Stimulated activated CD8-positive, alpha-beta memory T cell treated with anti-CD3 and anti-CD28 coated beads, Interleukin-4, amount 100 ng/mL, for 48 hours (primary cell): Measurements from ENCODE around the gene GNAT2.

ENCODE experiments used
- DNase-seq: peaks from one replicate; pipeline ENCODE4 v3.0.0-alpha.2; 2020

Gene GNAT2

DNA sequence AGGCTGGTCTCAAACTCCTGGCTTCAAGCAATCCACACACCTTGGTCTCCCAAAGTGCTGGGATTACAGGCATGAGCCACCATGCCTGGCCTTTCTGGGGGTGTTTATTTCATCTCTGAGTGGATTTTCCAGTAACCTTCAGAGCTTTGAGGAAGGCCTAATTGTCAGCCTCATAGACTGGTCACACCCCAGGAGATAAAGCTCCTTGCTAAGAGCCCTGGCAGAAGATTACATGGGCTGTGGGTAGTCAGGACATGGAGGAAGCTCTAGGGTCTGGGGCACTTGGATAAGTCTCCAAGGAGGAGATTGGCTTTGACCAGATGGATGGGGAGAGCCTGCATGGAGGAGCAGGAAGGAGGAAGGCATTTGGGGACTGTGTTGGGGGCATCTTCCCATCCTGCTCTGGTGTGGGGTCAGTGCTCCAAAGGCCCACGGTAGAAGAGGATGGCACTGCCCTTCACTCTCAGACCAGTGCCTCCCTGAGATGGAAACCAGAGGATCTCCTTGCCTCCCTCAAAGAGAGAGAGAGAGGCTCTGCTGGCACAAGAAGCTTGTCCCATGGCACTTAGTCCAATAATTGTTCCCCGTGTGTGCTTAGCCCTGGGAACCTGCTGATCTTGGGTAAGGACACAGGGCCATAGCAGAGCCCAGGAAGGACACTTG lies 21.8 kb upstream of the GNAT2 start:
- DNase-seq: no peak

DNA sequence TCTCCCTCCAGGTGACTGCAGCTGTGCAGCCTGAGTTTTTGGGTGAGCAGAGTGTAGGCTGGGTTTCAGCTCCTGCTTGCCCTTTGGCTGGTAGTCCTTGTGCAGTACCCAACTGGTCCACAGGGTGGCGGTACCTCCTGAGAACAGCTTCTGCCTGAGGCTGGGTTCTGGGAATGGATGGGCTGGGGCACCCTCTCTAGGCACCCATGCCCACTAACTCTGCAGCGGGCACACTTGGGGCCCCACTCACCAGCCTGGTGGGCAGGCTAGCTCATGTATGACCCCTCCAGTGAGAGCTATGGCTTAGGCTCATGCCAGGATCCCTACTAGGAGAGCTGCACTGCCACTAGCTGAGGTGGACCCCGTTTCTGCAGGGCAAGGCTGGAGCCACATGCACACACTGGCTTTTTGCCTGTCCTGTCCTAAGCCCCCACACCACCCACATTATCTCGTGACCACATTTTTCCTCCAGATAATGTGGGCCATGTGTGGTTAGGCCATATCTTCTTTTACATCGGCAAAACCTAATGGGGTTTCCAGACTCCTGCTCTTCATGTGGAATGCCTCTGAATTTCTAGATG lies 21.0 kb upstream of the GNAT2 start:
- DNase-seq: peak; percentile 100

DNA sequence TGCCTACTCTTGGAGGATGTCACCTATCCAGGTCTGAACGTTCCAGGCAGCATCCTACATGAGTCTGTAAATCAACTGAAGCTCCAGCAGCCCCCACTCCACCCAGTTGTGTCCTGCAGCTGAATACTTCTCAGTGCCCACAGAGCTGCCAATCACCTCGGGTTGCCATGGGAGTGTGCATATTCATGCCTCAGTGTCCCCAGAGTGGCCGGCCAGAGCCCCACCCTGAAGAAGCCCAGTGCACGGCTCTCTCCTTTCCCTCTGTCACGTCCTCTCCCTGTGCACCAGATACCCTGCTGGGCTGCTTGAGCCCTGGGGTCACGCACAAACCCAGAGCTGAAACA lies 20.4 kb upstream of the GNAT2 start:
- DNase-seq: no peak

DNA sequence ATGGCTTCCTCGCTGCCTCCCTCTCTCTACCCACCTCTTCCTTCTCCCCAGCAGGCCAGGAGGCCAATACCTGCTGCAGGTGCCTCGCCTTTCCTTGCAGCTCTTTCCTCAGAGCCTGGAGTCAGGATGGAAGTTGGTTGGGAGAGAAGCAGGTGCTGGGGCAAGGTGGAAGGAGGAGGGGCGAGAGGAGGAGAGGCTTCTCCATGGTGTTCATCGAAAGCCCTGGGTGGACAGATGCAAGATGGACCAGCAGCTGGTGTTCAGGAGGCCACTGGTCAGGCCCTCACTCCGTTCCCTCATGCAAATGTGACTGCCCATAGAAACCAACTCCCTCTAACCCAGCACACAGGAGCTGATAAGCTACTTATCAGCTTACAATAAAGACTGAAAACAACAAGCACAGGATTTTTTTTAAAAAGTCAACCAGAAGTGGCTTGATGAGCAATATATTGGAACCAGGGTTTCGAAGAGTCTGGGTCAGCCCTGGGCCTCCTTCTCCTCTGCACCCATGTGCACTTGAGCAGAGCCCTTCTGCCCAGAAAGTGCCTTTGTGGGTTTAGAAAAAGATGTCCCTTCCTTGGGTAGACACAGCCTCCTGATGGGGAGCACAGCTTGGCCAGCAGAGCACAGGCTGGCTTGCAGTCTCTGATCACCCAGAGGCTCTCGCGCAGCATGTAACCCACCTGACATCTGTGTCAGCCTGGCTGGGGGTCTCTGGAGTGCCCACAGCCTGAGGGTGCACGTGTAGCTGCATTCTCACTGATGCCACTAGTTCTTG lies 19.8 kb upstream of the GNAT2 start:
- DNase-seq: no peak

DNA sequence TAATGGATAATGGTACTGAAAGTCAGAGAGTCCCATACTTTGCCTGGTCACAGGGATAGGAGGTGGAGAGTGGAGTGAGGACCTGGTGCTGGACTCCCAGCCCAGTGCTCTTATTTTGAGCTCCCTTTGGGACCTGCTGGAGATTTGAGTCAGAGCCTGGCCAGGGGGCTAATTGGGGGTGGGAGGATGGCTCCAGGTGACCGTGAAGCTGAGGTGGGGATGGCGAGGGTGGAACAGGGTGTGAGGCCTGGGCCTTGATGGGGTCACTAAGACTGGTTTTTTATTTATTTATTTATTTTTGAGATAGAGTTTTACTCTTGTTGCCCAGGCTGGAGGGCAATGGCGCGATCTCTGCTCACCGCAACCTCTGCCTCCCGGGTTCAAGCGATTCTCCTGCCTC lies 18.0 kb upstream of the GNAT2 start:
- DNase-seq: no peak

DNA sequence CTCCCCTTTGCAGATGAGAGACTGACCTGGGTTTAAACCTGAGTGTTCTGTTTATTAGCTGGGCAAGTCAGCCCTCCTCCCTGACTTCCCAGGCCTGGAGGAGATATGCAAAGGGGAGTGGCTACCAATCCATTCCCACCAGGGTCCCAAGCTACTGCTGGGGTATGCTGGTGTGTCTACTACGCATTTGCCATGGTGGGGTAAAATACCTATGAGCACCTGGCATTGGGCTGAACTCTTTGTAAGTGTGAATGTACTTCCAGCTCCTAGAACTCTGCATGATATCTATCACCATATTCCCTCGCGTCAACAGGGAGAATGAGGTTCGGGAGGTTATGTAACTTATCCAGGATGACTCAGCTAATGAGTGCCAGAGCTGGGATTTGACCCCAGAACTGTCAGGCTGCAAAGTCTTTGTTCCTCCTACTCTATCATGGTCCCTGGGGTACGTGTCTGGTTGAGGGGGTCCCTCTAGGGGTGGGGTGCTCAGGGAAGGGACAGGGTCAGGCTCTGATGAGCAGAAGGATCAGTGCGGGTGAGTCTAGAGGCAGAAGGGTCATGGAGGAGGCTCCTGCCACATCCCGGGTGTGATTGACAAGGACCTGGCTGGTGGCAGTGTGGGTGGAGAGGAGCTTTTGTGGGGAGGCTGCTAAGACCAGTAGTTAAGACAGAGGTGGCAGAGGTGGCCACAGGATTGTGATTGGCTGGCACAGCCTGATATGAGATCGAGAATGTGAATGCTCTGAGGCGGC lies 17.0 kb upstream of the GNAT2 start:
- peak; percentile 17 for DNase-seq

DNA sequence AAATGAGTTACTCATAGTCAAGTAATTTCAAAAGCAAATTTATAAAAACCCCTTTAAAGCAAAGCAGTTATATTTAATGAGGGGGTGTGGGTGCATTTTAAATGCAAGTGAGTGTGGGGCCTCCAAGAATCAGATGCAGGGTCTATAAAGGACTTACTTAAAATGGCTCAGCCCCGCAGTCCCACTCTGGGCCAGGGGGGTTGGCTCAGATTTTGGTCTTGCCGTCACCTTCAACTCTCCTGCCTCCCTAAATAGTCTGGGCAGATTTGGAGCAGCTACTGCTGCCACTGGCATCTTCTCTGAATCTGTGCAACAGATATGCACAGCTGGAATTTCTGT lies 16.4 kb upstream of the GNAT2 start:
- peak; percentile 16 for DNase-seq

DNA sequence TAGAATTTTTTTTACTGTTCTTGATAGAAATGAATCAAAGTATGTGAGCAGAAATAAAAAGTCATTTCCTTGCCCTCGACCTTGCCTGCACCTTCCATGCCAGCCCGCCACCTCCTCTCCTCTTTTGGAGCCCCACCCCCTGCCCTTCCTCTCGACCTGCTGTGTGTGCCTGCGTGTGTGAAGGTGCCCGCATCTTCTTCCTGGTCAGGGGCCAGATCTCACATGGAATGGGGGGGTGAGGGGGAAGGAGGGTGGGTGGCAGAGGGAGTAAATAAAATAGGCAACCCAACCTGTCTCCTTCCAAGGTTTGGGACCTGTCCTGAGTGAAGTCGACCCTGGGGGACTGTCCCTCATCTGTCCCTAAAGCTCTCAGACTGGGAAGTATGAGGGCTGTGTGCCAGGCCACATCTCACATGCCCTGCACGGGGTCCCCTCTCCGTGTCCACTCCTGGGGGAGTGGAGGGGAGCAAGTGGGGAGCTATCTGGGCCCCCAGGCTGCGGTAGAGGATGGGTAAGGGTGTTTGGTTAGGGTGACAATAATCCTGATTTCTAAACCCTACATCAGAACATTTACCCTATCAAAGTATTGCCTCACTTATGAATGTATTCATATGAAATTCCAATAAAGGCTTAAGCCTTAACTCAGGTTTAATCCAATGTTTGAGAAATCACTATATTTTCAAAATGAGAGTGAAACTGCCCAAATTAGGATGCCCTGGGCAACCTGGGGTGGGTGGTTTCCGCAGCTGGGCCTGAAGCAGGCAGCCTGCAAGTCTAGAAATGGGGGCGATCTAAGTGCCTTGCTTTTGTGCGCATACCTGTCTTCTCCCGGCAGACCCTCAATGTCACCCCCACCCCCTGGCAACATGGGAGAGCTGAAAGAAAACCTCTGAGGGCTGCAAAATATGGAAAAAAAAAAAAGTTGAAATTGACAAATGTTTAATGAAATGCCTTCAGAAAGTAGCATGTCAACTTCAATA lies 15.6 kb upstream of the GNAT2 start:
- DNase-seq: peak; percentile 30

DNA sequence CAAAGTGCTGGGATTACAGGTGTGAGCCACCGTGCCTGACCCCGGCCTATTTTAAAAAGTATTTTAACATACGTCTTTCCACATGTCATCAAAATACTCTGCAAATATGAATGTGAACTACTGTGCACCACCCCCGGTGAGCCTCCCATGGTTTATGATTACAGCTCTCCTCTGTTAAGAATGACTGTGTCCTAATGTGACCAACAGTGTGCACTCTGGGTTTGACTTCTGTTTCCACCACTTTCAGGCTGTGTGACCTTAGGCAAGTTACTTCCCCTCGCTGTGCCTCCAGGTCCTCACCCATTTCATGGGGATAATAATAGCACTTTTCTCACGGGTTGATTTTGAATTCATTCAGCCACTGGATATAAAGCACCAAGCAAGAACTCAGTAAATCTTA lies 14.9 kb upstream of the GNAT2 start:
- peak; percentile 23 for DNase-seq

DNA sequence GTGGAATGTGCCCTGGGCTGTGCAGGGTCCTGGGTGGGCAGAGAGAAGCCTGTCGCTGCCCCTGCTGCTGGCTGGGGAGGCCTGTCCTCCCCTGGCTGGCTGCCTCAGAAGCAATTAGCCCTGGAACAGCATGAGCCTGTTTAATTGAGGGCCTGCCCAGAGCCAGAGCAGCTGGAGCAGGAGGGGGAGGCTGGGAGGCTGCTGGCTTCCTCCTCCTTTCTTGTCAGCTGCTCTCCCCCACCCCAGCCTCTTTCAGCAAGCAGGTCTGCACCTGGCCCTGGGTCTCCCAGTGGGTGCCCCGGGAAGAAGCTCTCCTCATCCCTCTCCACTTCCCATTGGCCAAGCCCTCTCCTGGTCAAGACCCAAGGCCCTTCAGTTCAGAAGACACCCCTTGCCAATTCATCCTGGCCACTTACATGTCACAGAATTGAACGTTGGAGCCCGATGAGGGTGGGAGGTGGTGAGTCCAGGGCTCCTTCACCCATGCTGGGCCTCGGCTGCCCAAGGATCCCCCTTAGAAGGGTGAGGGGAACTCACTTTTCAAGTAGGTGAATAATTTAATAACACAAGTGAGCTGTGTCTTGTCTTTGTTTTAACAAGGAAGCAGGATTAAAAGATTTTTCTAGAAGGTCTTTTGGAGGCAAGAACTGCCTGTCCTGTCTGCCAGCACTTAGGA lies 13.4 kb upstream of the GNAT2 start:
- peak; percentile 17 for DNase-seq

DNA sequence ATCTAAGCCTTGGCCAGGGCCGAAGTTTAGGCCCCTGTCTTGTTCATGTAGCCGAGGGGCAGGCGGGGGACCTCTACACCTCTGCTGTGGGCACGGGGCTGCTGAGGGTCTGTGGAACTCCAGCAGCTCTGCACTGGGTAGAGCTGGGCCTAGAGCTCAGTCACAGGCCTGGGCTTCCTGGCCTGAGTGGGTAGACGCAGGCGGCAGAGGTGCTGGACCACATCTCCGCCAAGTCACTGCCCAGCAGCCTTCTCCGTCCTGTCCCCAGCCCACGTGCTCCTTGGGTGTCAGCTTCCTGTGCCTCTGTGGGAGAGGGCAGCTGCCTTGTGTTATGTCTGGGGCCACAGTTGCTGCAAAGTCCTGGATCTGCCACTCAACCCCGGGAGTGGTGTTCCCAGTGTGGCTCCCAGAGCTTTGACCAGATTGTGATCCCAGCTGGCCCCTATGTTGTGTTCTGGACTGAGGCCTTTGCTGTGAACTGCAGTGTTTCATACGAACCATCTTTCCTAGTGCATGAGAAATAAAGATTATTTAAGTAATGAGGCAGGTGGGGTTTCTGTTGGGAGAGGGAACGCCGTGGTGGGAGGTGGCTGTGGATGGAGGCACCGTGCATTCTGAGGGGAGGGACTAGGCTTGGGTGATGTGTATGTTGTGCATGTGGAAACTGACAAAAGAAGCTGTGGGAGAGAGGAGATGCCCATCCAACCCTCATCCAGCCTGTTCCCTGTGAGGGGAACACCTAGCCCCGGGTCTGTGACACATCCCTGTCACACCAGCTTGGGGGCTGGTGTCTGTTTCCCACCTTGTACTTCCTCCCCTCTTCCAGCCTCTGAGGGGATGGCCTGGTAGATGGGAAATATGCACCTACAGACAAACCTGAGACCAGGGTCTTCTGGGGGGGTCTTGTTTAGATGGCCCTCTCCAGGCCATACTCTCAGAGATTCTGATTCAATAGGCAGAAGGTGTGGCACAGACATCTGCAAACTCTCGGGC lies 12.4 kb upstream of the GNAT2 start:
- DNase-seq: peak; percentile 17

DNA sequence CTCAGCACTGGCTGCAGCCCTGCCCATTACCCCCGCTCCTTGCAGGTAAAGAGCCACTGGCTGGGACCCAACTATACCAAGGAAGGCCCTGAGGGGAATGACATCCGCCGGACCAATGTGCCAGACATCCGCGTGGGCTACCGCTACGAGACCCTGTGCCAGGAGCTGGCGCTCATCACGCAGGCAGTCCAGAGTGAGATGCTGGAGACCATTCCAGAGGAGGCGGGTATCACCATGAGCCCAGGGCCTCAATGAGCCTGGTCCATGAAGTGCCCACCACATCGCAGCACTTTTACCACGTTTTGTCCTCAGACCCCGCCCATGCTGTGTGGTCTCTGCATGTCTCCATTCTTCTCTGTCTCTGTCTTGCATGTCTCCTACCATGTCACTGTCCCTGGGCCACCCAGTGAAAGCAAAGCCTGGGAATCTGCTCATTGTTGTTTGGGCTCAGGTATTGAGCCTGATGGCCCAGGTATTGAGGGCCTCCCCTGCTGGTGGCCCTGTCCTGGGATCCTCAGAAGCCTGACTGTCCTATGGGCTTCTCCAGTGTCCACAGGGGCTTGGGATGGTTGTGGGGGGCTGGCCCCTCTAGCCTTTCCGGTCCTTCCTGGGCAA lies 11.6 kb upstream of the GNAT2 start:
- DNase-seq: peak; percentile 20

DNA sequence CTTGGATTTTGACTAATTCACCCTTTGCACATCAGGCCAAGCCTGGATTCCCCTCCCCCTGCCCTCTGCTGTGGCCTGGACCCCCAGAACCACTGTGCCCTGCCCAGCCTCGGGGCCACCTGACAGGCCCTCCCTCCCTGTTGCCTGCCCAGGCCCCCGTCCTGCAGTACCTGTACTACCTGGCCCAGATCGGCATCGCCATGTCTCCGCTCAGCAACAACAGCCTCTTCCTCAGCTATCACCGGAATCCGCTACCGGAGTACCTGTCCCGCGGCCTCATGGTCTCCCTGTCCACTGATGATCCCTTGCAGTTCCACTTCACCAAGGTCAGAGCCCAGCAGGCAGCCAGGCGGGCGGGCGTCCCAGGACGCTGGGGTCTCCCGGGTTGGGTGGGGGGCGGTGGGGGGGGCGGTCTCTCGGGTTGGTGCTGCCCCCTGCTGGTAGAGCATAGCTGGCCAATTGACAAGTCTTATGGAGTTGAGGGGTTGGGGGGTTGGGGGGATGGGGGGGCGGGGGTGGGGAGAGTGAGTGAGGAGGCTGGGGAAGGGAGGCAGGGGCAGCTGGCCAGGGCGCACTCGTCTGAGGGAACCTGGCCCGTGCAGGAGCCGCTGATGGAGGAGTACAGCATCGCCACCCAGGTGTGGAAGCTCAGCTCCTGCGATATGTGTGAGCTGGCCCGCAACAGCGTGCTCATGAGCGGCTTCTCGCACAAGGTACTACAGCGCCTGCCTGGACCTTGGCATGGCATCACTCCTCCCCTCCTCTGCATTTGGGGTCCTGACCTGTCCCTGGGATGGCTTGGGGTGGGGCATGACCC lies 10.9 kb upstream of the GNAT2 start:
- DNase-seq: peak; percentile 70

DNA sequence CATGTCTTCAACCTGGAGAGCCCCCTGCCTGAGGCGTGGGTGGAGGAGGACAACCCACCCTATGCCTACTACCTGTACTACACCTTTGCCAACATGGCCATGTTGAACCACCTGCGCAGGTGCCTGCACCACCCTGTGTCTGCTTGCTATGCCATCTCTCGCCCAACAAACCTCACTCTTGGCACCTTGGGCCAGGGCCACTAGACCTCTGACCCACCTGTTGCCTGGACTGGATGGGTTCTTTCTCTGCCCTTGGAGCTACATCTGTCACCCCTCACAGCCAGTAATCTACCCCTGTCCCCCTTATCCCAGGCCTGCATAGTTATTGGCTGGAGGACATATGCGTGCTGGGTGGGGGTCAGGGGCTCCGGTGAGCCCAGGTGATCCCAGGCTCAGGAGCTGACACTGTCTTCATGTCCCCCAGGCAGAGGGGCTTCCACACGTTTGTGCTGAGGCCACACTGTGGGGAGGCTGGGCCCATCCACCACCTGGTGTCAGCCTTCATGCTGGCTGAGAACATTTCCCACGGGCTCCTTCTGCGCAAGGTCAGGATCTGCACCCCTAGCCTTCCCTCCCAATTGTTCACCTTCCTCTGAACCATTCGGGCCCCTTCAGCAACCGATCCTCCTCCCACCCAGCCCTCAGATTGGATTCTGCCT lies 10.1 kb upstream of the GNAT2 start:
- DNase-seq: no peak

DNA sequence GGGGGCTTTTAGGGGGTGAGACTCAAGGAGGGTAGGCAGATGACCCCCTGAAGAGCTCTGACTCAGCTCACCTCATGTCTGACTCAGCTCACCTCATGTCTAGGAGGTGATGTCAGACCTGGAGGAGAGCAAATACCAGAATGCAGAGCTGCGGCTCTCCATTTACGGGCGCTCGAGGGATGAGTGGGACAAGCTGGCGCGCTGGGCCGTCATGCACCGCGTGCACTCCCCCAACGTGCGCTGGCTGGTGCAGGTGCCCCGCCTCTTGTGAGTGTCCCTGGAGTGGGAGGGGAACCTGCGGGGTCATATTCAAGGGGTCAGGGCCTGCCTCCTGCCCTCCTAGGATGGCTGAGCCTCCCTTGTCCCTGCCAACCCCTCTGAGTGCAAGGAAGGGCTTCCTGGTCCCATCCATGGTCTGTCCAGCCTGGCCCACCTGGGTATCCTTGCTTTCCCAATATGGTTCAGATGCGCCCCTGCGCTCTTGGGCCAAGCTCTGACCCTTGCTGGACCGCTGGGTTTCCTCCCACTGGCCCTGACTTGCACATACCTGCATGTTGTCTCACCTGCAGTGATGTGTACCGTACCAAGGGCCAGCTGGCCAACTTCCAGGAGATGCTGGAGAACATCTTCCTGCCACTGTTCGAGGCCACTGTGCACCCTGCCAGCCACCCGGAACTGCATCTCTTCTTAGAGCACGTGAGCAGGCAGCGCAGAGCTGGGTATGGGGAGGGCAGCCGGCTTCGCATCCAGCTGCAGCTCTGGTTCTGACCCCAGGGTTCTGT lies 9.3 kb upstream of the GNAT2 start:
- DNase-seq: no peak

DNA sequence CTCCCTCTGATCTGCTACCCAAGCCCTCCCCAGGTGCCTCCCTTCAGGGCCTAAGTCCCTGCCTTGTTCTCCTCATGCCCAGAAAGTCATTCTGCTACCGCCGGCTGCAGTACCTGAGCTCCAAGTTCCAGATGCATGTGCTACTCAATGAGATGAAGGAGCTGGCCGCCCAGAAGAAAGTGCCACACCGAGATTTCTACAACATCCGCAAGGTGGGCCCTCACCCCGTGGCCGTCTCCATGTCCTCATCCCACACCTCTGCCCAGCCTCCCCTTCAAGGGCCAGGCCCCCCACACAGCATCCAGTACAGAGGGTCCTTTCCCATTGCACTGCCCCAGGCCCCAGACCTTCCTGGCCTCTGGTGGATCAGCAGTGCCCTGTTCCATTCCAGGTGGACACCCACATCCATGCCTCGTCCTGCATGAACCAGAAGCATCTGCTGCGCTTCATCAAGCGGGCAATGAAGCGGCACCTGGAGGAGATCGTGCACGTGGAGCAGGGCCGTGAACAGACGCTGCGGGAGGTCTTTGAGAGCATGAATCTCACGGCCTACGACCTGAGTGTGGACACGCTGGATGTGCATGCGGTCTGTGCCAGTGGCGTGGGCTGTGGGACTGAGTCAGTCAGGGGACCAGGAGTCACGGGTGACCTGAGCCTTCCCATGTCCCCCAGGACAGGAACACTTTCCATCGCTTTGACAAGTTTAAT lies 8.4 kb upstream of the GNAT2 start:
- no peak for DNase-seq
